A673 (cell line): Measurements from ENCODE around the gene PCDHGA5.

Experiments used
- CTCF ChIP-seq: fragments of 300-800, 200-600 bp; sonication (generic); conservative IDR thresholded peaks from 2 replicates; pipeline ENCODE4 v1.5.1; 2017; ENCODE audit warnings: low read depth, mild to moderate bottlenecking, antibody characterized with exemption, low read length, moderate library complexity, mixed read lengths
- EZH2 ChIP-seq: fragments of 200-600 bp; sonication (generic); IDR thresholded peaks from 2 replicates; pipeline ENCODE4 v1.6.1; 2017; ENCODE audit warnings: borderline replicate concordance, low read depth, mild to moderate bottlenecking, mixed read lengths, antibody characterized with exemption, low read length; ENCODE audit not compliant: poor library complexity, severe bottlenecking

GRCh38 chr5:141322261-141322660 lies 41.7 kb upstream of the PCDHGA5 start:
- TF ChIP-seq CTCF (no peak), EZH2 (no peak)
